AG09309 (cell line): ENCODE measurements around the gene AQP6.

Experiments
- DNase-seq: peaks from one replicate; pipeline ENCODE4 v3.0.0-alpha.2; 2010; ENCODE audit warnings: low read depth
- H3K4me3 ChIP-seq: 2 replicates; pipeline ENCODE4 v1.5.1; 2011; ENCODE audit warnings: mild to moderate bottlenecking, low read depth, low read length, moderate library complexity; ENCODE audit not compliant: control insufficient read depth
- TF ChIP-seq, protein P1 (sequence below): IDR thresholded peaks from 2 replicates; pipeline ENCODE4 v1.5.1; 2011; ENCODE audit warnings: mild to moderate bottlenecking, low read depth, low read length, inconsistent platforms; ENCODE audit not compliant: insufficient read depth, control insufficient read depth; ENCODE audit errors: missing control alignments

AQP6 gene

DNA sequence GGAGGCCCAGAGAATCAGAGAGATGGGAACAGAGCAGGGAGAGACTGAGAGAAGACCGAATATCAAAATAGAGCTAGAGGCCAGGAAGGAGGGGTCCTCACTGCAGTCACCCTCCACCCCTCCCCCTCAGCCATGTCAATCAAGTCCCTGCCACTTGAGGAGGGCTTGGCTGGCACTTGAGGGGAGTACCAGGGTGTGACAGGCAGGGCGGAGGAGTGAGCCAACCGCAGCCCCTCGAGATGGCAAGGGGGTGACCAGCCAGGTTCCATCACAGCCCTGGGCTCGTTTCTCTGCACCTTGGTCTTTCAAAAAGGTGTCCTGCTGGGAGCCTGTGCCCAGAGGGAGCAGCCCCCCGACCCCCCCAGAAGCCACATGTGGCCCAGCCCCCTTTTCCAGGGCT is 6.9 kb upstream of the AQP6 start:
- no peak overlapping the region for H3K4me3 ChIP-seq
- DNase-seq = no peak
- TF ChIP-seq, protein P1, sequence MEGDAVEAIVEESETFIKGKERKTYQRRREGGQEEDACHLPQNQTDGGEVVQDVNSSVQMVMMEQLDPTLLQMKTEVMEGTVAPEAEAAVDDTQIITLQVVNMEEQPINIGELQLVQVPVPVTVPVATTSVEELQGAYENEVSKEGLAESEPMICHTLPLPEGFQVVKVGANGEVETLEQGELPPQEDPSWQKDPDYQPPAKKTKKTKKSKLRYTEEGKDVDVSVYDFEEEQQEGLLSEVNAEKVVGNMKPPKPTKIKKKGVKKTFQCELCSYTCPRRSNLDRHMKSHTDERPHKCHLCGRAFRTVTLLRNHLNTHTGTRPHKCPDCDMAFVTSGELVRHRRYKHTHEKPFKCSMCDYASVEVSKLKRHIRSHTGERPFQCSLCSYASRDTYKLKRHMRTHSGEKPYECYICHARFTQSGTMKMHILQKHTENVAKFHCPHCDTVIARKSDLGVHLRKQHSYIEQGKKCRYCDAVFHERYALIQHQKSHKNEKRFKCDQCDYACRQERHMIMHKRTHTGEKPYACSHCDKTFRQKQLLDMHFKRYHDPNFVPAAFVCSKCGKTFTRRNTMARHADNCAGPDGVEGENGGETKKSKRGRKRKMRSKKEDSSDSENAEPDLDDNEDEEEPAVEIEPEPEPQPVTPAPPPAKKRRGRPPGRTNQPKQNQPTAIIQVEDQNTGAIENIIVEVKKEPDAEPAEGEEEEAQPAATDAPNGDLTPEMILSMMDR = no peak

DNA sequence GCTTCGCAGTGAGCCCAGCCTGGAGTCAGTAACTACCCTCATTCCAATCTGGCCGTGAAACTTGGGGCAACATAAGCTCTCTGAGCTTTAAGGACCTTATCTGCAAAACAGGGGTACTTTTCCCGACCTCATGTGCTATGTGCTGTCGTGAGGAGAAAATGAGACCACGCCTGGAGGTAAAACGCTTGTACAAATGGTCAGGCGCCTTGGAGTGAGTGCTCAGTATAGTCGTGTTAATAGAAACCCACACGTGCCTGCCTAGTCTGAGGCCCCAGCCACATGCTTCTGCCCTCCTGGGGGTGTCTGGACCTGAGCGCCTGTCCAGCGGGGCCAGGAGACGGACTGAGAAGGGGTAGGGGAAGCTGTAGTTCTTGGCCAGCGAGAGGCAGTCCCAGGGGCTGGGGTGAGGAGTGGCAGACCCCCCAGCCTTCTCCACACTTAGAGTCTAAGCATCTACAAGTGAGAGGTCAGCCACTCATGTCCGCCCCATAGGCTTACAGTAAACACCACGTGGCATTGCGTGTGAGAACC is 6.2 kb upstream of the AQP6 start:
- TF ChIP-seq, protein P1 = no peak
- H3K4me3 ChIP-seq = no peak overlapping the region
- DNase-seq = no peak

DNA sequence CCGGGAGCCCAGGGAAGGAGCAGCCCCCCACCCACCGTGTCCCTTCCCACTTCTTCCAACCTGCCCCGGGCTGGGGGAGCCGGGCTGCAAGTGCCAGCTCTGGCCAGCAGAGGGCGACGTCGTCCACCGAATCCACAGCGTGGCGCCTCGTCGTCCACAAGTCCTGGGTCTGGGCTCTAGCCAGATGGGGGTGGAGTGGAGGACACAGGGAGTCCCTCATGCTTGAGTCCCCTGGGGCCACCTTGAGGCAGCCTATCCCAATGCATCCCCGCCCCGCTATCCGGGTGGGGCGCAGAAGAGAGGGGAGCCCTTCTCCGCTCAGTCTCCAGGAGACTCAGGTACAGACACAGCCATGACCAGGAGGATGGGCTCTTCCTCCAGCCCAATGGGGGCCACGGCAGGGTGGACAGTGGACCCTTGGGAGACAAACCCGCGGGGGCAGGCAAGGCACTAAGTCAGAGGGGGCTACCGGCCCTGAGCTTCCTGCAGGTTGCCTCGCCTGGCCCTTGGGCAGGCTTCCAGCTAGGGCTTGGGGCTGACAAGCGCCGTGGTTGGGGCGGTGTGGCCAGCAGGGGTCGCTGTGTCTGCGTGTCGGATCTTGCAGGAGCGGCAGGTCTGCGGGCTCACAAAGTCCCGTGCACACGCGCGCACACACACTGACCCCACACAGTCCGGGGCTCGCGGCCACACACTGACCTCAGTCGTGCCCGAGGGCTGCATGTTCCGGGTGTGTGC is 5.5 kb upstream of the AQP6 start:
- peak overlapping the region; percentile 32 for H3K4me3 ChIP-seq
- peak; percentile 27 for DNase-seq
- TF ChIP-seq, protein P1 = peak; percentile 92

DNA sequence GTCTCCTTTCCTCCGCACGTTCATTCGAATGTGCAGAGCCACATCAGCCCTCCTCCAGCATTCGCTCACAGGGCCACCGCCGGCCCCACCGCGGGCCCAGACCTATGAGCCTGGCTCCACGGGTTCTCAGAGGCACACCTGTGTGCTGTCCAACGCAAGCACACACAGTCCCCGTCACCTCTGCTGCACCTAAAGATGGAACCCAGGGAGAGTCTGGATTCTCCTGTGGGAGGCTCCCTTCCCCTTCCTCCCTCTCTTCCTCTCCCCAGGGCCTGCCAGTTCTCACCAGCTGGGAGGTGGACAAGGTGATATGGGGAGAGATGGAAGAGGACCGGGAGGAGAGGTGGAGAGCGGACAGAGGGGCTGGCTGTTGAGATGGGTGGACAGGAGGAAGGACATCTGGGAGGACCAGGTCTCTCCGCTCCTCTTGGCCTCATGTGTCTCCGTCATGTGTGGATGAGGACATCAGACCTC is 4.9 kb upstream of the AQP6 start:
- TF ChIP-seq, protein P1 = no peak
- peak overlapping the region; percentile 32 for H3K4me3 ChIP-seq

DNA sequence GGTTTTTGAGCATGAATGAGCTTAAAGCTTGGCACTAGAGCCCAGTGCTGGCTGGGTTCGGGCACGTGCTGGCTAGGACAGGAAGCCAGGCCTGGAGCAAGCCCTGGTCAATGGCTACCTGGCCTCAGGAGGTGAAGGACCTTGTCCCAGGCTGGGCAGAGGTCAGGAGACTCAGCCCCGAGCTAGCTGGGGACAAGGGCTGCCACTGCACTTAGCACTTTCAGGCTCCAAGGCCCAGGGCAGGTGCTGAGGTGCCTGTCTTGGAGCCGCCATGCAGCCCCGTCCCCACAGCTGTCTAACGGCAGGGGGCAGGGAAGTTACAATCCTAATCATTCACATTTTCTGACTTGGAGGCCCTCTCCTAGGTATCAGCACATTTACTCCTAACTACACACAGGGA is 4.3 kb upstream of the AQP6 start:
- H3K4me3 ChIP-seq = no peak overlapping the region
- DNase-seq = no peak
- TF ChIP-seq, protein P1 = no peak

More for the DNA sequence above, 4.9 kb upstream of the AQP6 start:
- DNase-seq = no peak

DNA sequence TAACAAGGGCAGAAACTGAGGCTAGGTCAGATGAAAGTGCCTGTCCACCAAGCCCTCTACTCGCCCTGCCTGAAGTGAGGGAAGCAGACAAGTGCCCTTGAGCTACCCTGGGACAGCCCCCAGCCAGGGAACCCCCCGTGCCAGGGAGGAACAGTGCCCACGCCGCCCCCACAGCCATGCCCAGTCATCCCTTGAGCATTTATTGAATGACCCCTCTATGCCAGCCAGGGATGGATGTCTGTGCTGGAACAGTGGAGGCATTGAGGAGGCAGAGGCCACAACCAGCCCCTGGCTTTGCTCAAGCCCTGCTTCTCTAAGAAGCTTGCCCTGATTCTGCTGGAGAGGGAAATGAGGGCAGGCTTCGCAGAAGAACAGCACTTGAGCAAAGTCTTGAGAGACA is 3.7 kb upstream of the AQP6 start:
- DNase-seq = no peak
- H3K4me3 ChIP-seq = no peak overlapping the region
- TF ChIP-seq, protein P1 = no peak
